Measurements from ENCODE around the gene DROSHA.

The DROSHA gene

GRCh38 chr5:31530541-31531265 is 1.2 kb downstream of the DROSHA start:
- DNase-seq, result no peak

GRCh38 chr5:31523041-31523440 is 8.9 kb downstream of the DROSHA start:
- no peak for DNase-seq

GRCh38 chr5:31516802-31517201 is 15.1 kb downstream of the DROSHA start:
- DNase-seq, result no peak

GRCh38 chr5:31511305-31511704 is 20.6 kb downstream of the DROSHA start:
- DNase-seq, result no peak

GRCh38 chr5:31504529-31504928 is 27.4 kb downstream of the DROSHA start:
- no peak for DNase-seq

GRCh38 chr5:31502506-31502905 is 29.4 kb downstream of the DROSHA start:
- peak; percentile 94 for DNase-seq

GRCh38 chr5:31500256-31500655 is 31.6 kb downstream of the DROSHA start:
- DNase-seq, result no peak

GRCh38 chr5:31496891-31497290 is 35.0 kb downstream of the DROSHA start:
- no peak for DNase-seq

- DNase-seq, result no peak
These were observed 35.6 kb downstream of the DROSHA start for GRCh38 chr5:31496301-31496700.

GRCh38 chr5:31495336-31495735 is 36.6 kb downstream of the DROSHA start:
- no peak for DNase-seq

GRCh38 chr5:31492869-31493268 is 39.0 kb downstream of the DROSHA start:
- DNase-seq, result peak; percentile 47

- no peak for DNase-seq
These were observed 44.4 kb downstream of the DROSHA start for GRCh38 chr5:31487506-31487905.

- no peak for DNase-seq
These were observed 45.5 kb downstream of the DROSHA start for GRCh38 chr5:31486441-31486840.

GRCh38 chr5:31485376-31486207 is 46.3 kb downstream of the DROSHA start:
- no peak for DNase-seq

GRCh38 chr5:31481531-31482165 is 50.2 kb downstream of the DROSHA start:
- DNase-seq, result no peak

GRCh38 chr5:31479706-31480105 is 52.2 kb downstream of the DROSHA start:
- no peak for DNase-seq

GRCh38 chr5:31478901-31479300 is 53.0 kb downstream of the DROSHA start:
- DNase-seq, result no peak

- DNase-seq, result no peak
These were observed 53.9 kb downstream of the DROSHA start for GRCh38 chr5:31477971-31478370.

- DNase-seq, result no peak
These were observed 54.4 kb downstream of the DROSHA start for GRCh38 chr5:31477516-31477915.

GRCh38 chr5:31476738-31477141 is 55.2 kb downstream of the DROSHA start:
- DNase-seq, result no peak

- no peak for DNase-seq
These were observed 60.0 kb downstream of the DROSHA start for GRCh38 chr5:31471916-31472315.

- no peak for DNase-seq
These were observed 60.9 kb downstream of the DROSHA start for GRCh38 chr5:31471040-31471439.

- DNase-seq, result no peak
These were observed 61.3 kb downstream of the DROSHA start for GRCh38 chr5:31470608-31471007.

- DNase-seq, result no peak
These were observed 62.0 kb downstream of the DROSHA start for GRCh38 chr5:31469886-31470285.

Measured in NCI-H1694 treated with DMSO at 0.1 percent for 48 hours (cell line).